NCI-H2081 treated with DMSO at 0.1 percent for 48 hours (cell line): ENCODE measurements around the gene ANO6.

Experiments used
- DNase-seq: peaks from one replicate; lab custom pipeline; 2025; lab: John Stamatoyannopoulos, UW

ANO6 gene

GRCh38 chr12:45407981-45408728 lies 192.3 kb downstream of the ANO6 start:
- DNase-seq = no peak

GRCh38 chr12:45408729-45409114 lies 192.8 kb downstream of the ANO6 start:
- no peak for DNase-seq

- no peak for DNase-seq
Measured at GRCh38 chr12:45409966-45410365, 194.1 kb downstream of the ANO6 start.

- DNase-seq = no peak
Measured at GRCh38 chr12:45411626-45412025, 195.7 kb downstream of the ANO6 start.

- DNase-seq = no peak
Measured at GRCh38 chr12:45415393-45415817, 199.5 kb downstream of the ANO6 start.

GRCh38 chr12:45416126-45416525 lies 200.2 kb downstream of the ANO6 start:
- DNase-seq = no peak

- DNase-seq = no peak
Measured at GRCh38 chr12:45418520-45418919, 202.6 kb downstream of the ANO6 start.

- no peak for DNase-seq
Measured at GRCh38 chr12:45419317-45419814, 203.5 kb downstream of the ANO6 start.

- no peak for DNase-seq
Measured at GRCh38 chr12:45421736-45422135, 205.8 kb downstream of the ANO6 start.

- no peak for DNase-seq
Measured at GRCh38 chr12:45423931-45424330, 208.0 kb downstream of the ANO6 start.

GRCh38 chr12:45425426-45425825 lies 209.5 kb downstream of the ANO6 start:
- no peak for DNase-seq

- DNase-seq = no peak
Measured at GRCh38 chr12:45426294-45426693, 210.4 kb downstream of the ANO6 start.

- no peak for DNase-seq
Measured at GRCh38 chr12:45427042-45427441, 211.1 kb downstream of the ANO6 start.

- no peak for DNase-seq
Measured at GRCh38 chr12:45429831-45430230, 213.9 kb downstream of the ANO6 start.

GRCh38 chr12:45431126-45431525 lies 215.2 kb downstream of the ANO6 start:
- no peak for DNase-seq

GRCh38 chr12:45432710-45433109 lies 216.8 kb downstream of the ANO6 start:
- DNase-seq = no peak

- no peak for DNase-seq
Measured at GRCh38 chr12:45433441-45433868, 217.6 kb downstream of the ANO6 start.

- DNase-seq = no peak
Measured at GRCh38 chr12:45434094-45434493, 218.2 kb downstream of the ANO6 start.

GRCh38 chr12:45435945-45436710 lies 220.2 kb downstream of the ANO6 start:
- DNase-seq = no peak

GRCh38 chr12:45439039-45439438 lies 223.1 kb downstream of the ANO6 start:
- no peak for DNase-seq

- no peak for DNase-seq
Measured at GRCh38 chr12:45446013-45446412, 230.1 kb downstream of the ANO6 start.

GRCh38 chr12:45458238-45458637 lies 242.3 kb downstream of the ANO6 start:
- DNase-seq = no peak
